H1 (cell line): ENCODE data around the gene MUC5B. TPM values are rescaled to one million over a fixed set of nuclear protein-coding genes. Genes with fewer than 3 reads are reported as not detected.
"Not testable (repeated sequence)": the region's sequence is repeated elsewhere in the genome, so short reads cannot be mapped to it uniquely, and the experiment has no call there.

ENCODE experiments used
- CTCF ChIA-PET: fragments of 300-600 bp; sonication (Branson Sonifier 250); formaldehyde crosslinking; loops from one replicate; lab custom pipeline; 2021; ENCODE audit not compliant: partially characterized antibody; lab: Charles Lee
- POLR2A ChIA-PET: fragments of 300-600 bp; sonication (Branson Sonifier 250); formaldehyde crosslinking; loops from one replicate; lab custom pipeline; 2021; ENCODE audit warnings: inconsistent platforms; ENCODE audit not compliant: partially characterized antibody; lab: Charles Lee
- DNase-seq, 2 experiments: peaks; one replicate each; pipeline versions ENCODE4 v3.0.0 to v3.0.0-alpha.2; 2010 to 2022; ENCODE audit warnings: low spot score in 2 of 2, low read depth in 1 of 2, mixed read lengths in 1 of 2
- FAIRE-seq: peaks from 2 replicates; lab custom pipeline; 2011; peaks lifted over from hg19 to GRCh38; lab: Jason Lieb, UNC
- H2AFZ ChIP-seq: 2 replicates; pipeline ENCODE4 v1.8.1; 2012; ENCODE audit warnings: low read length, inconsistent platforms
- H2AK5ac ChIP-seq: 2 replicates; pipeline ENCODE4 v1.6.1; 2013; ENCODE audit warnings: low read depth, low read length
- H2BK120ac ChIP-seq: replicated peaks from 2 replicates; pipeline ENCODE3; 2013; ENCODE audit warnings: low read depth, low read length, inconsistent platforms
- H2BK12ac ChIP-seq: 2 replicates; pipeline ENCODE4 v1.6.1; 2013; ENCODE audit warnings: low read depth, low read length
- H2BK15ac ChIP-seq: 2 replicates; pipeline ENCODE4 v1.6.1; 2013; ENCODE audit warnings: low read length
- H2BK20ac ChIP-seq: 2 replicates; pipeline ENCODE4 v1.6.1; 2013; ENCODE audit warnings: low read length
- H2BK5ac ChIP-seq: 2 replicates; pipeline ENCODE4 v1.6.1; 2013; ENCODE audit warnings: low read depth, low read length
- H3K14ac ChIP-seq: 2 replicates; pipeline ENCODE4 v1.6.1; 2013; ENCODE audit warnings: inconsistent platforms; ENCODE audit not compliant: insufficient read length
- H3K18ac ChIP-seq: 2 replicates; pipeline ENCODE4 v1.6.1; 2013; ENCODE audit warnings: low read length; ENCODE audit errors: extremely low read depth
- H3K23ac ChIP-seq: 2 replicates; pipeline ENCODE4 v1.6.1; 2013; ENCODE audit warnings: inconsistent platforms; ENCODE audit not compliant: insufficient read length
- H3K23me2 ChIP-seq: 2 replicates; pipeline ENCODE4 v1.6.1; 2013; ENCODE audit warnings: low read depth, low read length
- H3K27ac ChIP-seq: 2 replicates; pipeline ENCODE4 v1.6.1; 2011; ENCODE audit warnings: low read depth, low read length, inconsistent platforms
- H3K27me3 ChIP-seq, 4 experiments: replicated peaks in 1 of 4; 1 replicate in 1 of 4; 2 replicates in 3 of 4; pipeline versions ENCODE4 v1.6.1 to v1.8.1; 2011 to 2013; ENCODE audit warnings: low read length in 3 of 4, mild to moderate bottlenecking in 3 of 4, inconsistent platforms in 2 of 4, mixed read lengths in 2 of 4, moderate library complexity in 1 of 4; ENCODE audit not compliant: control insufficient read depth in 3 of 4, insufficient read depth in 3 of 4; ENCODE audit errors: extremely low read depth in 1 of 4
- H3K36me3 ChIP-seq, 4 experiments: 2 replicates each; pipeline versions ENCODE4 v1.6.1 to v1.8.1; 2011 to 2013; ENCODE audit warnings: mild to moderate bottlenecking in 4 of 4, low read length in 3 of 4, moderate library complexity in 2 of 4, control low read depth in 1 of 4, inconsistent platforms in 1 of 4; ENCODE audit not compliant: insufficient read depth in 4 of 4, control insufficient read depth in 2 of 4
- H3K4ac ChIP-seq: replicated peaks from 2 replicates; pipeline ENCODE3; 2013; ENCODE audit warnings: low read length, low read depth, mixed read lengths, inconsistent platforms; ENCODE audit not compliant: insufficient read length
- H3K4me1 ChIP-seq, 4 experiments: replicated peaks in 1 of 4; 1 replicate in 1 of 4; 2 replicates in 3 of 4; pipeline versions ENCODE4 v1.6.1 to v1.8.1; 2011 to 2013; ENCODE audit warnings: low read length in 3 of 4, inconsistent platforms in 2 of 4, mixed read lengths in 1 of 4; ENCODE audit not compliant: insufficient read depth in 4 of 4, control insufficient read depth in 3 of 4
- H3K4me2 ChIP-seq, 2 experiments: 2 replicates each; pipeline versions ENCODE4 v1.6.1 to v1.8.1; 2011 to 2013; ENCODE audit warnings: low read depth in 2 of 2, low read length in 2 of 2, control low read depth in 1 of 2, inconsistent platforms in 1 of 2, mild to moderate bottlenecking in 1 of 2; ENCODE audit not compliant: insufficient read depth in 1 of 2
- H3K4me3 ChIP-seq, 4 experiments: fragments of 200-600, 300-600 bp in 1 of 4; sonication (generic), shearing (Covaris generic), sonication (Bioruptor Twin) in 1 of 4; 2 replicates each; pipeline versions ENCODE4 v1.5.1 to v1.8.1; 2011 to 2016; ENCODE audit warnings: low read length in 4 of 4, low read depth in 3 of 4, control low read depth in 2 of 4, inconsistent platforms in 2 of 4, mild to moderate bottlenecking in 2 of 4, mixed read lengths in 1 of 4, moderate library complexity in 1 of 4; ENCODE audit not compliant: insufficient read depth in 2 of 4; ENCODE audit errors: extremely low read depth in 1 of 4
- H3K56ac ChIP-seq: replicated peaks from 2 replicates; pipeline ENCODE3; 2013; ENCODE audit warnings: low read depth, mild to moderate bottlenecking, mixed read lengths, low read length, inconsistent platforms; ENCODE audit not compliant: insufficient read length
- H3K79me1 ChIP-seq: 2 replicates; pipeline ENCODE4 v1.6.1; 2013; ENCODE audit warnings: low read depth, low read length, control low read depth
- H3K79me2 ChIP-seq, 2 experiments: 2 replicates each; pipeline versions ENCODE4 v1.6.1 to v1.8.1; 2012 to 2013; ENCODE audit warnings: low read length in 2 of 2, mild to moderate bottlenecking in 2 of 2, inconsistent platforms in 1 of 2; ENCODE audit not compliant: insufficient read depth in 2 of 2, control insufficient read depth in 1 of 2
- H3K9ac ChIP-seq, 4 experiments: replicated peaks in 1 of 4; 1 replicate in 1 of 4; 2 replicates in 3 of 4; pipeline versions ENCODE4 v1.6.1 to v1.8.1; 2011 to 2013; ENCODE audit warnings: low read depth in 3 of 4, low read length in 3 of 4, control low read depth in 2 of 4, mild to moderate bottlenecking in 2 of 4, moderate library complexity in 2 of 4, inconsistent platforms in 1 of 4; ENCODE audit errors: extremely low read depth in 1 of 4
- H3K9me3 ChIP-seq, 2 experiments: 2 replicates each; pipeline versions ENCODE4 v1.6.1 to v1.8.1; 2012 to 2013; ENCODE audit warnings: mild to moderate bottlenecking in 2 of 2, moderate library complexity in 2 of 2, control low read depth in 1 of 2, inconsistent platforms in 1 of 2, low read depth in 1 of 2, low read length in 1 of 2, mixed read lengths in 1 of 2; ENCODE audit not compliant: insufficient read depth in 2 of 2
- H4K20me1 ChIP-seq, 2 experiments: replicated peaks in 1 of 2; 2 replicates each; pipeline versions ENCODE3 to v1.8.1; 2011 to 2013; ENCODE audit warnings: inconsistent platforms in 2 of 2, low read length in 2 of 2, mild to moderate bottlenecking in 1 of 2; ENCODE audit not compliant: insufficient read depth in 2 of 2, control insufficient read depth in 1 of 2
- H4K5ac ChIP-seq: 2 replicates; pipeline ENCODE4 v1.6.1; 2013; ENCODE audit warnings: low read length, low read depth, mixed read lengths, inconsistent platforms; ENCODE audit not compliant: insufficient read length
- H4K8ac ChIP-seq: 2 replicates; pipeline ENCODE4 v1.8.0; 2013; ENCODE audit warnings: mild to moderate bottlenecking, moderate library complexity, low read length, inconsistent platforms; ENCODE audit not compliant: insufficient read depth; ENCODE audit errors: extremely low read depth
- H4K91ac ChIP-seq: replicated peaks from 2 replicates; pipeline ENCODE3; 2013; ENCODE audit warnings: low read length, mixed read lengths, inconsistent platforms; ENCODE audit not compliant: insufficient read length
- WGBS, 2 experiments: shearing (Covaris generic) in 1 of 2; methylation state at CpG; one replicate each; pipeline versions ENCODE4 v1.1.6 to v1.1.7; 2013 to 2015; ENCODE audit warnings: low lambda C conversion rate in 2 of 2, mixed read lengths in 2 of 2, inconsistent platforms in 1 of 2, low coverage in 1 of 2, missing lambda C conversion rate in 1 of 2; ENCODE audit not compliant: insufficient replicate concordance in 2 of 2, insufficient coverage in 1 of 2, insufficient read length in 1 of 2; ENCODE audit errors: extremely low coverage in 1 of 2, missing lambda C conversion rate in 1 of 2; 5-methylcytosine and 5-hydroxymethylcytosine counted together
- polyA plus RNA-seq, 7 experiments: library from polyadenylated mRNA; depleted of rRNA in 3 of 7; stranded (reverse) in 5 of 7; unstranded in 2 of 7; fragments of >200 nt in 5 of 7; fragments of 200-250 nt in 2 of 7; gene quantifications; 1 replicate in 5 of 7; 2 replicates in 1 of 7; 4 replicates in 1 of 7; pipeline versions ENCODE4 v1.2.1 to v1.2.3, GENCODE V29; 2011 to 2013; ENCODE audit warnings: missing spikeins in 2 of 7, mixed read lengths in 2 of 7
- total RNA-seq: library from RNA; stranded (reverse); fragmentation: NEBNext Ultra II Directional; extraction: Animal tissue kit (Norgen Biotek cat#: 25700); gene quantifications from 2 replicates; pipeline ENCODE4 v1.2.1, GENCODE V29; 2021

The MUC5B gene
- total and polyA plus RNA-seq, 2 of the 8 experiments (the other 6 are each of a cell fraction or from before 2014, with no cell fraction given), result 0.02 to 0.03 TPM

GRCh38 chr11:1215826-1216225, 7.0 kb upstream of the MUC5B start:
- H3K4me1 ChIP-seq, H2AK5ac ChIP-seq, H4K91ac ChIP-seq, H4K5ac ChIP-seq, H2BK5ac ChIP-seq, H2BK15ac ChIP-seq, H3K9me3 ChIP-seq, POLR2A ChIA-PET, H3K27ac ChIP-seq, H2BK20ac ChIP-seq, H3K79me2 ChIP-seq, H3K23me2 ChIP-seq, H2BK12ac ChIP-seq, H3K23ac ChIP-seq, DNase-seq, H4K20me1 ChIP-seq, H3K14ac ChIP-seq, H3K79me1 ChIP-seq, H4K8ac ChIP-seq, H3K27me3 ChIP-seq, H3K4me3 ChIP-seq, H3K18ac ChIP-seq, H3K4me2 ChIP-seq, H2AFZ ChIP-seq, H3K4ac ChIP-seq, H3K36me3 ChIP-seq, H3K9ac ChIP-seq, FAIRE-seq, H3K56ac ChIP-seq, H2BK120ac ChIP-seq: not testable (repeated sequence)
- CTCF ChIA-PET, result interaction anchor here (0.8 kb wide), 1 partner anchor 9 kb away, joined by 3 read pairs; no protein-coding TSS in a partner anchor
- 84% methylated on average over 8 of the region's 8 CpGs; no CpG with 5 or more reads in 1 of the 2 experiments for WGBS, 2 experiments
